ENCODE data around the gene LMNTD2. TPM values are rescaled to one million over a fixed set of nuclear protein-coding genes. Genes with fewer than 3 reads are reported as not detected.
"Not testable (repeated sequence)": the region's sequence is repeated elsewhere in the genome, so short reads cannot be mapped to it uniquely, and the experiment has no call there.

Gene LMNTD2
- total RNA-seq, 1 experiment from 2014 or later = 0.23 TPM

- DNase-seq (ENCODE audit: low read depth) = no peak
Observed at GRCh38 chr11:533586-534395, 26.7 kb downstream of the LMNTD2 start.

DNA sequence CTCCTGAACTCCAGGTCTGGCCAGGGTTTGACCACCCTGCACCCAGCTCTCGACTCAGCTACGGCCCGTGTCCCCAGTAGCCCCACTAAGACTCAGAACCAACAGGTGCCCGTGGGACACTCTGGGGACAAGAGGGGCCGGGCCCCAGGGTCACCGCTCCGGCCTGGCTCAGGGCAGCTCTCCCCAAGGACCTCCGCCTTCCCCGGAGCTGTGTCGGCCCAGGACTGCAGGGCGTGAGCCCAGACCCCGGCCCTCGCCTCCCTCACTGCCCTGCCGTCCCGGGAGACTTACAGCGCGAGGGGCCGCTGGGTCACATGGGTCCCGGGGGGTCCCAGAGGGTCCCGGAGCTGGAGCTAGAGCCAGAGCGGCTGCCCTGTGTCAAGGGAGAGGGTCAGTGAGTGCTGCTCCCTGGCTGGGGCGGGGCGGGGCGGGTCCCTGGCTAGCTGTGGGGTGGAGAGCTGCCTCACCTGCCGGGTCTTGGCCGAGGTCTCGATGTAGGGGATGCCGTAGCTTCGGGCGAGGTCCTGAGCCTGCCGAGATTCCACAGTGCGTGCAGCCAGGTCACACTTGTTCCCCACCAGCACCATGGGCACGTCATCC, 27.5 kb downstream of the LMNTD2 start:
- no peak for DNase-seq (ENCODE audit: low read depth)

DNA sequence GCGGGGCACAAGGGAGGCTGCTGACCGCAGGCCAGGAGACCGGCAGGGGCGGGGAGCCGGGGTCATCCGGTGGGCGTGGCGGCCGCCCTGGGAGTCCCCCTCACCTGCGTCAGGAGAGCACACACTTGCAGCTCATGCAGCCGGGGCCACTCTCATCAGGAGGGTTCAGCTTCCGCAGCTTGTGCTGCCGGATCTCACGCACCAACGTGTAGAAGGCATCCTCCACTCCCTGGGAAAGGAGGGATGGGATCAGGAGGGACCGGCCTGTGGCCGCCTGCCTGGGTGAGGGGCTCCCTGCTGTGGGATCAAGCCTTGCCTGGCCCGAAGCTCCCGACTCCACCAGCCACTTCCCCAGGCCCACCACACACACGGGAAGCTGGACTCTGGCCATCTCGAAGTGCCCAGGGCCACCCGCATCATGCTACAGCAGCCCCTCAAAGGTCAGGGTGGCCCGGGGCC, 28.0 kb downstream of the LMNTD2 start:
- DNase-seq (ENCODE audit: low read depth) = no peak

GRCh38 chr11:531919-532526, 28.5 kb downstream of the LMNTD2 start:
- no peak for DNase-seq (ENCODE audit: low read depth)

GRCh38 chr11:530960-531831, 29.3 kb downstream of the LMNTD2 start:
- no peak for DNase-seq (ENCODE audit: low read depth)

DNA sequence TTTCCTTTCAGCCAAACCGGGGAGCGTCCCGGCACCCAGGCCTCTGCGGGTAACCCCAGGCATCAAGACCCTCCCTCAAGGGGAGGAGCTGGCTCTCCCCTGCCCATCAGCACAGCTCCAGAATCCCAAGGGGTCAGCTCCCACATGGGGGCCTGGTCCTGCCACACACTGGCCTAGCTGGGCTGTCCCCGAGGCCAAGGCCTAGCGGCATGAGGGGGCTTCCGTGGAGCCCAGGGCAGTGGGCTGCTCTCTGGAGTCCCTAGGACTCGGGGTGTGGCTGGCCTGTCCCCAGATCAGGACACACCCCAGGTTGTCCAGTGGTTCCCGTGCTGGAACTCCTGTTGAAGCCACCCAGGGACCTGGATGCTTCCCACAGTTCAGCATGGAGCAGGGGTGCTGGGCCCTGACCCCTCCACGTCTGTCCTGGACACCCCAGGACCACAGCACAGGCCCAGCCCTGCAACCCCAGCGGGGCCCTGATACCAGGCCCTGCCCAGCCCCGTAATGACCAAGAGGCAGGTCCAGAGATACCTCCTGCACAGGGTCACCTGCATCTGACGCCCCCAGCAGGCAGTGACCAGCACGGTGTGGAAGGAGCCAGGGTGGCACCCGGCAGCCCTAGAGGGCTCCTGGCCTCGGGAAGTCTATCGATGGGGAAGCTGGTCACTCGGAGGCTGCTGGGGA, 30.7 kb downstream of the LMNTD2 start:
- DNase-seq (ENCODE audit: low read depth) = no peak

DNA sequence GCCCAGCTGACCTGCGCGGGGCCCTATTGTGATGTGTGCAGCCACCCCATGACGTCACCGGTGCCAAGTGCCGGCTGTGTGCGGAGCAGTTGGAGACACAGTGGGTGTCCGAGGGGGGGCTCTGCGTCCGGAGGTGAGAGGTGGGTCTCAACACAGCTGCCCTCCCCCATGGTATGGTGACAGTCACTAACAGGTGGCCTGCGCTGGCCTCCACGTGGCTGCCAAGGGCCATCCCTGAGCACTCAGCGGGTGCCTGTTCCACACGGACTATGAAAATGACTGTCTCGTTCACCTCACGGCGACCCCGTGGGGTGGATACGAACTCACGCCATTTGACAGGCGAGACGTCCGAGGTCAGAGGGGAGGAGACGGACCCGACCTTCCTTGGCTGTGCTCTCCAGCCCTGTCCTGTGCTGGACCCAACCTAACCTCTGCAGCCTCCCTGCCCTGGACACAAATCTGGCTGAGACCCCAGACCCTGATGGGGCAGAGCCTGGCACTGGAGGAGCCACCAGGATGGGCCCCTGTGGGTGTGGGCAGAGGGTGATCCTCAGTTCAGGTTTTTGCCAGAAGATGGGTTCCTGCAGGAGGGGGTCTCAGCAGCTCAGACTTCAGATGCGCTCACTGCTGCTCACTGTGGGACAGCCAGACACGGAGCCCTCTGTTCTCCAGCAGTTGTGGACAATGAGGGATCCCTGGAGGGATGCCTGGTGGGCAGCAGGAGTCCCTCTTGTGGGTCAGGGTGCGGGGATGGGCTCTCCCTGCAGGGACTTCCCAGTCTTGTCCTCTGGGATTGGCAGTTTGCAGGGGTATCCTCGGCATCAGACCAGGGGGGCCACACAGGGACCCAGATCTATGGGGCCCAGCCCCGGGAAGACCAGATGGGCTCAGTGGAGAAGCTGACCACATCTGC, 31.5 kb downstream of the LMNTD2 start:
- DNase-seq (ENCODE audit: low read depth) = no peak

DNA sequence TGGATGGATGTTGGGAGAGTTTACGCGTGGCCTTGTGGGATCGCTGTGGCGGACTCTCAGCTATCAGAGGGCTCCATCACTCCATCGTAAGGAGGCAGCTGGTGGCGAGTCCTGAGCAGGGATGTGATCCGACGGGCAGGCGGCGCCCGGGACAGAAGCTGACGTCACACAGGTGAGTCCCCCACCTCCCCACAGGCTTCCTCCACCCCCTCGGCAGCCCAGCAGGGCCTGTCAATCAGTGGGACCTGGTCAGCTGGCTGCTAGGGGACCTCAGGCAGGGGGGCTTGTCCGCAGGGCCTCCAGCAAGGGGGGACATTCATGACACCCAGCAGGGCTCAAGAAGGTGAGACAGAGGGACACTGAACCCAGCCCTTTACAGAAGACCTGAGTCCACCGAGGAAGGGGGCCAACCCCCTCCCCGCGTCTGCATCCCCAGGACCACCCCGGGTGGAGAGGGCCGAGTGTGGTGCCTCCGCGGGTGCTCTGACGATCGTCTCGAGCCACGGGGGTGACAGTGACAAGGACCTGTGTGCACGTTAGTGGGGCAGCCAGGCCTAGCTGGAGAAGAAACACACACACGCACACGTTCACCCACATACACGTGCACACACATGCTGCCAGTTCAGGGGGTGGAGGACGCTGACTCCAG, 32.2 kb downstream of the LMNTD2 start:
- no peak for DNase-seq (ENCODE audit: low read depth)

DNA sequence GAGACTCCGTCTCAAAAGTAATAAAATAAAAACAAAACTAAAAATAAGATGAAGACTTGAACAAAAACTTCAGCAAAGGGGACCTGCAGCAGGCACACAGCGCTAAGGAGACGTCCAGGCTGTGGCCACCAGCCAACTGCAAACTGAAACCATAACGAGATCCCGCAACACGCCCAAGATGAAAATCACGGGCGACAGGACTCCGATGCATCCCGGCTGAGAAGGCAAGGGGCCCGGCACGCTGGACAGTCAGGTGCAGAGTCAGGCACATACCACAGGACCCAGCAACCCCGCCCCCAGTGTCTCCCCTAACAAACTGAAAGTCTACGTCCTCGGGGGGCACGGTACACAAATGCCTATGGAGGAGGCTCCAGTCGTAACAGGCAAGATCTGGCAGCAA, 34.3 kb downstream of the LMNTD2 start:
- DNase-seq (ENCODE audit: low read depth) = no peak

DNA sequence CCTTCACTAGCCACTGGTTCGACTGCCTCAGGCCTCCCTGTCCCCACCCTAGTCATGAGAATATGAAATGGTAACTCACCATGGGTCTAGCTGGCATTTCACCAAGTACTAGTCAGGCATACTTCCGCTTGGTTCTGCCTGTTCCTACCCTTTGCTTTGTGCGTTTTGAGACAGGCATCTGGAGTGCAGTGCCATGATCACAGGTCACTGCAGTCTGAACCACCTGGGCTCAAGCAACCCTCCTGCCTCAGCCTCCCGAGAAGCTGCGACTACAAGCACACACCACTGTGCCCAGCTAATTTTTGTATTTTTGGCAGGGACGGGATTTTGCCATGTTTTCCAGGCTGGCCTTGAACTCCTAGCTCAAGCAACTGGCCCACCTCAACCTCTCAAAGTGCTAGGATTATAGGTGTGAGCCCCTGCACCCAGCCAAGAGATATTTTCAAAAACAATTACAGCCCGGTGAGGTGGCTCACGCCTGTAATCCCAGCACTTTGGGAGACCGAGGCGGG, 39.3 kb downstream of the LMNTD2 start:
- DNase-seq (ENCODE audit: low read depth) = no peak

DNA sequence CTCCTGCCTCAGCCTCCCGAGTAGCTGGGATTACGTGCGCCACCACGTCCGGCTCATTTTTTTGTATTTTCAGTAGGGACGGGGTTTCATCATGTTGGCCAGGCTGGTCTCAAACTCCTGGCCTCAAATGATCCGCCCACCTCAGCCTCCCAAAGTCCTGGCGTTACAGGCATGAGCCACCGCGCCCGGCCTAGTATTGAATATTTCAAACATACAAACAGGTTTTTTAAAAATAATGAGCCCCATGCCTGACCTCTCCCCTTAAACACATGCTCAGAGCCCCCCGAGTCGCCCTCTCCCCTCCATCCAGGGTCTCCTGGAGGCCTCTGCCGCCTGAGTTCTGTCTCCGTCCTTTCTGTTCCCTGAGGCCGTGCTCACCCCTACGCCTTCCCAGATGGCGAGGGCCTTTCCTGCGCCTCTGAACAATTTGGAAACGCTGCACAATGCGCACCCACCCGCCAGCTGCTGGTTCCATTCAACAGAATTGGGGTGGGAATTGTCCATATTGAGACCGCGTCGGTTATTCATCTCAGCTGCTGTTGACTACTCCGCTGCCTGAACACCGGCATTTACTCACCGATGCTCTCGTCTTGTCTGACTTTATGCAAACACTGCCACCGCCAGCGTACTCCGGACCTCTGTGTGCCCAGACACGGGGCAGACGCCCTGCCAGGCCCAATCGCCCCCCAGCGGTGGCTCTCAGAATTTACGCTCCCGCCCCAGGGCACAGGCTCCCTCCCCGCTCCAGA, 39.9 kb downstream of the LMNTD2 start:
- no peak for DNase-seq (ENCODE audit: low read depth)

GRCh38 chr11:518463-519202, 41.9 kb downstream of the LMNTD2 start:
- DNase-seq (ENCODE audit: low read depth) = peak; percentile 97

DNA sequence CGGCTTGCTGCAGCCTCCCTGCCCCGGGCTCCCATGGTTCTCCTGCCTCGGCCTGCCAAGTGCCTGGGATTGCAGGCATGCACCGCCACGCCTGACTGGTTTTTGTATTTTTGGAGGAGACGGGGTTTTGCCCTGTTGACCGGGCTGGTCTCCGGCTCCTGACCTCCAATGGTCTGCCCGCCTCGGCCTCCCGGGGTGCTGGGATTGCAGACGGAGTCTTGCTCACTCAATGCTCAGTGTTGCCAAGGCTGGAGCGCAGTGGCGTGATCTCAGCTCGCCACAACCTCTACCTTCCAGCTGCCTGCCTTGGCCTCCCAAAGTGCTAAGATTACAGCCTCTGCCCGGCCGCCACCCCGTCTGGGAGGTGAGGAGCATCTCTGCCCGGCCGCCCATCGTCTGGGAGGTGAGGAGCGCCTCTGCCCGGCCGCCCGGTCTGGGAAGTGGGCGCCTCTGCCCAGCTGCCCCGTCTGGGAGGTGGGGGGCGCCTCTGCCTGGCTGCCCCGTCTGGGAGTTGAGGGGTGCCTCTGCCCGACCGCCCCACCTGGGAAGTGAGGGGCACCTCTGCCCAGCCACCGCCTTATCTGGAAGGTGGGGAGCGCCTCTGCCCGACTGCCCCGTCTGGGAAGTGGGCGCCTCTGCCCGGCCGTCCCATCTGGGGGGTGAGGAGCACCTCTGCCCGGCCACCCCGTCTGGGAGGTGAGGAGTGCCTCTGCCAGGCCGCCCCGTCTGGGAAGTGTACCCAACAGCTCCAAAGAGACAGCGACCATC, 43.4 kb downstream of the LMNTD2 start:
- DNase-seq (ENCODE audit: low read depth) = not testable (repeated sequence)

DNA sequence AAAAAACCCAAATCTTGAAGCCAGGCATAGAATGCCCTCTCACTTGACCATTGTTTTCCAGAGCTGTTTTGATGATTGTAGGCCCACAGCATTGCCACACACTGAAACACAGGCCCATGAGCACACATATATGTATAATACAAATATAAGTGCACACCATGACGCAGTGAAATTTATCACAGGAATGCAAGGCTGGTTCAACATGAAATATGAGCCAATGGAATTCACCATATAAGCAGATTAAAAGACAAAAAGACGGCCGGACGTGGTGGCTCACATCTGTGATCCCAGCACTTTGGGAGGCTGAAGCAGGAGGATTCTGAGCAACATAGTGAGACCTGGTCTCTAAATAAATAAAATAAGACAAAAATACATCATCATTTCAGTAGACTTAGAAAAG, 44.1 kb downstream of the LMNTD2 start:
- no peak for DNase-seq (ENCODE audit: low read depth)

DNA sequence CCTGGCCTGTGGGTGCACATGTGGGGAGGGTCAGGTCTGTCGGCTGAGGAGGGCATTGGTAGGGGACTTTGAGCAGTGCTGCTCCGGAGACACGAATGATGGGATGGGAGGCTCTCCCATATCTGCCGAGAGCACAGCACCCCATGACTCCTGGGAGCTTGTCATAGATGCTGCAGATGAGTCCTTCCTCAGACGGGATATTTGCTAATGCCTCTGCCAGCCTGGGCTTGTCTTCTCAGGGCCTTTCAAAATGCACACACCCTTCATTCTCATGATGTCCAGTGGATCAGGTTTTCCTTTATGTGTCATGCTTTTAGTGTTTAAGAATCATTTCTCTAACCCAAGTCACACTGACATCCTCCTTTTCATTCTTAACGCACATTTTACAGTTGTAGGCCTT, 45.4 kb downstream of the LMNTD2 start:
- no peak for DNase-seq (ENCODE audit: low read depth)

DNA sequence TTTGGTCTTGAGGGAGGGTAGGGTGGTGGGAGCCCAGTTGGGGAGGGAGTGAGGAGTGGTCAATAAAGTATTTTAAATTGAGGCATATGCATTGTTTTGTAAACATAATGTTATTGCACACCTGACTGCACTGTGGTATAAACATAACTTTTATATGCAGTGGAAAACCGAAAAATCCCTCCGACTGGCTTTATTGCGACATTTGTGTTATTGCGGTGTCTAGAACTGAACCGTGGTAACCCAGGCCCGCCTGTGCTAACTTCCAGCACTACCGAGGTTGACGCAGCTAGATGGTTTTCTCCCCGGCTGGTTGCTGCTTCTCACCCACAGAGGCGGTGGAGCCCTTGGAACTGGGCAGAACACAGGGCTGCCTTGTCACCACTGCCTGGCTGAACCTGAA, 45.9 kb downstream of the LMNTD2 start:
- DNase-seq (ENCODE audit: low read depth) = no peak
